K562 (cell line): ENCODE results near the gene SMG6.

Source experiments
- MAFK ChIP-seq: IDR thresholded peaks from 2 replicates; pipeline ENCODE4 v1.6.1; 2011; ENCODE audit warnings: low read length, improper control_type of control experiment
- SNIP1 ChIP-seq: fragments of 450-650 bp; IDR thresholded peaks from 2 replicates; pipeline ENCODE4 v1.7.1; 2017; ENCODE audit warnings: low read depth, mild to moderate bottlenecking

DNA sequence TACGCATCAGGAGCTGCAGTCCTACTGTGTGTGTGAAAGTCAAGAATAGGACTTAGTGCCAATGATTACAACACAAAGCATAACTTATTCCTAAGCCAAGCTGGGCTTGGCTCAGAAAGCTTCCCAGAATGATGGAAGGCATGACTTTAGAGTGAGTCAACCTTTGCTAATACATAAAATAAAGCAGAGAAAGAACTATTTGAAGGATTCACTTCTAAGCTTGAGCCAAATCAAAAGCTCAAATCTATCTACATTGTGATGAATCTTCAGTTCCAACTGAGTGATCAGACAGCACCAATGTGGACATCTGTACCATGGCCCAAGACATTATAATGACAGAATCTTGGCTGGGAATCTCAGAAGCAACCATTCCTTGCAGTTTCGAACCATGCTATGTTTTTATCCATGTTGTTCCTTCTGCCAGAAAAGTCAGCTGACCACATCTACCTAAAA is 41.4 kb downstream of the SMG6 start:
- TF ChIP-seq MAFK: no peak
- no peak for TF ChIP-seq SNIP1
